ENCODE data around the gene BARHL1. TPM values are rescaled to one million over a fixed set of nuclear protein-coding genes. Genes with fewer than 3 reads are reported as not detected.

BARHL1 gene
- total and polyA plus RNA-seq, 2 of the 13 experiments (the other 11 are each of a cell fraction or from before 2014, with no cell fraction given) = not detected

- 96% methylated on average over 6 of the region's 6 CpGs for WGBS (ENCODE audit: low lambda C conversion rate)
- Histone ChIP-seq H3K9ac (ENCODE audit: insufficient read depth, low read depth, low read length) (no peak overlapping the region), H3K4me2 (ENCODE audit: low read depth, low read length) (no peak overlapping the region), H4K20me1 (ENCODE audit: insufficient read depth, low read length) (no peaks in the 10 kb centered on the region), H3K9me3 (ENCODE audit: low read length) (no peaks in the 10 kb centered on the region), H2AFZ (ENCODE audit: low read length) (no peak overlapping the region), H3K4me1 (ENCODE audit: insufficient read depth, low read length) (no peaks in the 10 kb centered on the region), H3K79me2 (ENCODE audit: insufficient read depth, low read length) (no peaks in the 10 kb centered on the region), H3K4me3 (replicated peaks in 1 of 3; ENCODE audit: insufficient read depth in 1 of 3, low read depth in 2 of 3, low read length in 3 of 3) (no peak overlapping the region), H3K36me3 (replicated peaks in 1 of 2; ENCODE audit: control insufficient read depth in 1 of 2, insufficient read depth in 2 of 2, low read length in 2 of 2) (peaks cover 13 to 80% of the 10 kb centered on the region in 2 experiments; a peak in 4 of 5 replicates), H3K27me3 (ENCODE audit: control insufficient read depth in 1 of 2, insufficient read depth in 2 of 2, low read length in 2 of 2) (no peaks in the 10 kb centered on the region), H3K27ac (ENCODE audit: extremely low read length, insufficient read depth, low read length) (no peak overlapping the region)
- TF ChIP-seq, protein P1, sequence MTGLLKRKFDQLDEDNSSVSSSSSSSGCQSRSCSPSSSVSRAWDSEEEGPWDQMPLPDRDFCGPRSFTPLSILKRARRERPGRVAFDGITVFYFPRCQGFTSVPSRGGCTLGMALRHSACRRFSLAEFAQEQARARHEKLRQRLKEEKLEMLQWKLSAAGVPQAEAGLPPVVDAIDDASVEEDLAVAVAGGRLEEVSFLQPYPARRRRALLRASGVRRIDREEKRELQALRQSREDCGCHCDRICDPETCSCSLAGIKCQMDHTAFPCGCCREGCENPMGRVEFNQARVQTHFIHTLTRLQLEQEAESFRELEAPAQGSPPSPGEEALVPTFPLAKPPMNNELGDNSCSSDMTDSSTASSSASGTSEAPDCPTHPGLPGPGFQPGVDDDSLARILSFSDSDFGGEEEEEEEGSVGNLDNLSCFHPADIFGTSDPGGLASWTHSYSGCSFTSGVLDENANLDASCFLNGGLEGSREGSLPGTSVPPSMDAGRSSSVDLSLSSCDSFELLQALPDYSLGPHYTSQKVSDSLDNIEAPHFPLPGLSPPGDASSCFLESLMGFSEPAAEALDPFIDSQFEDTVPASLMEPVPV (CRISPR knock-in tag; IDR thresholded peaks at IDR 0.05) = no peak
- TF ChIP-seq HOXA5 (CRISPR knock-in tag; IDR thresholded peaks at IDR 0.05) (no peak), ZMAT3 (CRISPR knock-in tag; conservative IDR thresholded peaks at IDR 0.05) (no peak), JUND (CRISPR knock-in tag; IDR thresholded peaks at IDR 0.05) (no peak), SOX13 (IDR thresholded peaks at IDR 0.05) (no peak), SOX13 (CRISPR knock-in tag; conservative IDR thresholded peaks at IDR 0.05 in 1 of 2, IDR thresholded peaks at IDR 0.05 in 1 of 2) (no peak)
- FAIRE-seq (no peak), DNase-seq (ENCODE audit: low spot score) (no peak), ATAC-seq (no peak)
- CTCF ChIA-PET (ENCODE audit: low intra/inter-chr PET ratio, low total read pairs) = no interaction called here
- in situ Hi-C loops (cut with HindIII; ENCODE audit: extremely low pct_ligation_motif_present, low pct_unique_long_range_greater_than_20kb) (no loop called here), intact Hi-C loops (cut with micrococcal nuclease; ENCODE audit: unreplicated experiment) (no loop called here)
- POLR2A ChIA-PET = no interaction called here
- BruUV-seq (replicated peaks) = no TSS peak
Measured at GRCh38 chr9:132605387-132605786, 23.0 kb downstream of the BARHL1 start.

- H3K27ac ChIP-seq (ENCODE audit: extremely low read length, insufficient read depth, low read length) = no peak overlapping the region
- no peaks in the 10 kb centered on the region for H3K79me2 ChIP-seq (ENCODE audit: insufficient read depth, low read length)
- BruUV-seq (replicated peaks) = no TSS peak
- H4K20me1 ChIP-seq (ENCODE audit: insufficient read depth, low read length) = no peaks in the 10 kb centered on the region
- WGBS (ENCODE audit: low lambda C conversion rate) = 94% methylated on average over 6 of the region's 6 CpGs
- ATAC-seq = no peak
- H3K36me3 ChIP-seq (replicated peaks in 1 of 2; ENCODE audit: control insufficient read depth in 1 of 2, insufficient read depth in 2 of 2, low read length in 2 of 2) = peaks cover 13 to 77% of the 10 kb centered on the region in 2 experiments; a peak in 4 of 5 replicates
- no peak overlapping the region for H3K4me2 ChIP-seq (ENCODE audit: low read depth, low read length)
- ChIA-PET CTCF (ENCODE audit: low intra/inter-chr PET ratio, low total read pairs) (no interaction called here), POLR2A (no interaction called here)
- no peaks in the 10 kb centered on the region for H3K27me3 ChIP-seq (ENCODE audit: control insufficient read depth in 1 of 2, insufficient read depth in 2 of 2, low read length in 2 of 2)
- no peak overlapping the region for H3K9ac ChIP-seq (ENCODE audit: insufficient read depth, low read depth, low read length)
- intact Hi-C loops (cut with micrococcal nuclease; ENCODE audit: unreplicated experiment) (no loop called here), in situ Hi-C loops (cut with HindIII; ENCODE audit: extremely low pct_ligation_motif_present, low pct_unique_long_range_greater_than_20kb) (no loop called here)
- no peak for FAIRE-seq
- no peak overlapping the region for H3K4me3 ChIP-seq (replicated peaks in 1 of 3; ENCODE audit: insufficient read depth in 1 of 3, low read depth in 2 of 3, low read length in 3 of 3)
- no peaks in the 10 kb centered on the region for H3K4me1 ChIP-seq (ENCODE audit: insufficient read depth, low read length)
- H2AFZ ChIP-seq (ENCODE audit: low read length) = no peak overlapping the region
- no peak for DNase-seq (ENCODE audit: low spot score)
- no peaks in the 10 kb centered on the region for H3K9me3 ChIP-seq (ENCODE audit: low read length)
- TF ChIP-seq ZNF850 (CRISPR knock-in tag; conservative IDR thresholded peaks at IDR 0.05) (no peak), ATF3 (CRISPR knock-in tag; IDR thresholded peaks at IDR 0.05) (no peak), KMT2A (CRISPR knock-in tag; IDR thresholded peaks at IDR 0.05) (no peak), ZNF703 (CRISPR knock-in tag; IDR thresholded peaks at IDR 0.05; ENCODE audit: borderline replicate concordance) (no peak), NR2C2 (CRISPR knock-in tag; IDR thresholded peaks at IDR 0.05; ENCODE audit: borderline replicate concordance) (no peak), ZNF180 (CRISPR knock-in tag; IDR thresholded peaks at IDR 0.05; ENCODE audit: borderline replicate concordance, low read depth) (no peak), LCORL (IDR thresholded peaks at IDR 0.05) (no peak), LCORL (CRISPR knock-in tag; IDR thresholded peaks at IDR 0.05) (no peak)
Measured at GRCh38 chr9:132606066-132606465, 23.7 kb downstream of the BARHL1 start.

Measured in HepG2 (cell line).